HepG2 (cell line): Measurements from ENCODE around the gene MYO3B.

Source experiments
- MEF2D ChIP-seq: sonication (generic); formaldehyde crosslinking; IDR thresholded peaks from 2 replicates; pipeline ENCODE4 v1.5.1; 2020; ENCODE audit warnings: mild to moderate bottlenecking, missing genetic modification reagents
- ZNF136 ChIP-seq: sonication (generic); formaldehyde crosslinking; IDR thresholded peaks from 2 replicates; pipeline ENCODE4 v1.8.1; 2022; ENCODE audit warnings: low read depth, mild to moderate bottlenecking, moderate library complexity, missing genetic modification reagents

DNA sequence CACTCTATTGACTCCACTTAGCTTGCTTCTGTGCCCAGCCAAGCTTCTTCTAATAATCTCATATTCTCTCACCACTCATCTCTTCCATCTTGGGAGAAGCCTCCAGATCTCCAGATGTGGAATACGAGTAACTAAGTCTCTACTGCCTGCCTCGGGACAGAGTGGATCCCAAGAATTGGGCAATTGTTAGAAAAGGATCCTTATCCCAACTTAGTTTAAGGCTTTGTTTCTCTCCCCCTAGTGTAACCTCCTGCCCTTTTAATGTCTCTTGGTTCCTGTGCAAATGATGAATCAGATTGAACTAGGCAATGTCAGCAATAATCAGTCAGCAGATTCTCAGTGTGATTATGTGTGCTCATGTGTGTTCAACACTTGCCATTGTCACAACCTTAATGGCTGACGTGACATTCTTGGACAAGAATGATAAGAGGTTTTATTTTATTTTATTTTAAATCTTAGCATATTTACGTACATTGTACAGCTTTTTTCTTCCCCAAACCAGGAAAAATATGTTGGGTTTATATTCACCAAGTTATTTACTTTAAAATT lies 59.7 kb downstream of the MYO3B start:
- TF ChIP-seq MEF2D (CRISPR knock-in tag) (no peak), ZNF136 (CRISPR knock-in tag) (no peak)
